Activated CD8-positive, alpha-beta memory T cell treated with anti-CD3 and anti-CD28 coated beads, Interleukin-2, amount 10 ng/mL, durations not matched to agents 7 days and 5 days (primary cell): Measurements from ENCODE around the gene MBNL2. TPM values are rescaled to one million over a fixed set of nuclear protein-coding genes. Genes with fewer than 3 reads are reported as not detected.

Experiments used
- ATAC-seq: fragments of 150-1000 bp; cut with Tn5 transposase; one replicate; pipeline ENCODE4 v1.10.0; 2021; ENCODE audit warnings: moderate library complexity
- CTCF ChIA-PET: fragments of 350-600 bp; sonication (Branson Sonifier 250); formaldehyde crosslinking; loops from one replicate; lab custom pipeline; 2021; ENCODE audit warnings: antibody characterized with exemption; lab: Charles Lee
- DNase-seq: peaks from one replicate; pipeline ENCODE4 v3.0.0-alpha.2; 2020
- H3K27ac Mint-ChIP-seq: one replicate; pipeline ENCODE4 v1.8.0; 2021; ENCODE audit warnings: mild to moderate bottlenecking, mixed read lengths
- H3K27me3 Mint-ChIP-seq: one replicate; pipeline ENCODE4 v1.8.0; 2021; ENCODE audit warnings: mixed read lengths
- H3K36me3 Mint-ChIP-seq: one replicate; pipeline ENCODE4 v1.8.0; 2021; ENCODE audit warnings: mild to moderate bottlenecking, mixed read lengths
- H3K4me1 Mint-ChIP-seq: one replicate; pipeline ENCODE4 v1.8.0; 2021; ENCODE audit warnings: mixed read lengths
- H3K4me3 Mint-ChIP-seq: one replicate; pipeline ENCODE4 v1.8.0; 2021; ENCODE audit warnings: mild to moderate bottlenecking, moderate library complexity, mixed read lengths
- H3K9me3 Mint-ChIP-seq: one replicate; pipeline ENCODE4 v1.8.0; 2022; ENCODE audit warnings: low read depth, mixed read lengths
- total RNA-seq, 2 experiments: library from RNA; stranded (reverse); gene quantifications; one replicate each; pipeline ENCODE4 v1.2.3, GENCODE V29; 2021

MBNL2 gene
- total RNA-seq, 2 experiments from 2014 or later = 9.7 to 13.4 TPM

- DNase-seq (no peak), ATAC-seq (no peak)
- H3K4me1 Mint-ChIP-seq = peaks cover 52% of the 10 kb centered on the region
- no peak overlapping the region for H3K27ac Mint-ChIP-seq
- no peaks in the 10 kb centered on the region for H3K9me3 Mint-ChIP-seq
- H3K4me3 Mint-ChIP-seq = no peak overlapping the region
- CTCF ChIA-PET = no interaction called here
- peaks cover 6% of the 10 kb centered on the region for H3K36me3 Mint-ChIP-seq
- H3K27me3 Mint-ChIP-seq = no peaks in the 10 kb centered on the region
Observed at GRCh38 chr13:97263160-97263559, 41.0 kb downstream of the MBNL2 start.

GRCh38 chr13:97264663-97265062, 42.5 kb downstream of the MBNL2 start:
- CTCF ChIA-PET = interaction anchor here (1.5 kb wide), 1 partner anchor 95 kb away, joined by 4 read pairs; no protein-coding TSS in a partner anchor
- no peak overlapping the region for H3K27ac Mint-ChIP-seq
- peaks cover 37% of the 10 kb centered on the region for H3K4me1 Mint-ChIP-seq
- no peaks in the 10 kb centered on the region for H3K27me3 Mint-ChIP-seq
- peaks cover 6% of the 10 kb centered on the region for H3K36me3 Mint-ChIP-seq
- H3K9me3 Mint-ChIP-seq = no peaks in the 10 kb centered on the region
- DNase-seq (no peak), ATAC-seq (no peak)
- no peak overlapping the region for H3K4me3 Mint-ChIP-seq

GRCh38 chr13:97266332-97266731, 44.2 kb downstream of the MBNL2 start:
- peaks cover 20% of the 10 kb centered on the region for H3K4me1 Mint-ChIP-seq
- peaks cover 6% of the 10 kb centered on the region for H3K36me3 Mint-ChIP-seq
- CTCF ChIA-PET = interaction anchor here (1.5 kb wide), 1 partner anchor 93 kb away, joined by 4 read pairs; no protein-coding TSS in a partner anchor
- H3K4me3 Mint-ChIP-seq = no peak overlapping the region
- ATAC-seq (no peak), DNase-seq (no peak)
- no peaks in the 10 kb centered on the region for H3K9me3 Mint-ChIP-seq
- no peak overlapping the region for H3K27ac Mint-ChIP-seq
- no peaks in the 10 kb centered on the region for H3K27me3 Mint-ChIP-seq

GRCh38 chr13:97266772-97267417, 44.8 kb downstream of the MBNL2 start:
- no peaks in the 10 kb centered on the region for H3K9me3 Mint-ChIP-seq
- no peak overlapping the region for H3K4me3 Mint-ChIP-seq
- no peak for DNase-seq
- no peak overlapping the region for H3K27ac Mint-ChIP-seq
- CTCF ChIA-PET = no interaction called here
- ATAC-seq = no peak
- H3K4me1 Mint-ChIP-seq = peaks cover 14% of the 10 kb centered on the region
- peaks cover 4% of the 10 kb centered on the region for H3K36me3 Mint-ChIP-seq
- no peaks in the 10 kb centered on the region for H3K27me3 Mint-ChIP-seq

- Mint-ChIP-seq H3K9me3 (no peaks in the 10 kb centered on the region), H3K4me3 (no peak overlapping the region), H3K27ac (no peak overlapping the region), H3K36me3 (peaks cover 4% of the 10 kb centered on the region), H3K27me3 (no peaks in the 10 kb centered on the region), H3K4me1 (peaks cover 8% of the 10 kb centered on the region)
- DNase-seq (no peak), ATAC-seq (no peak)
- CTCF ChIA-PET = no interaction called here
Observed at GRCh38 chr13:97267418-97268059, 45.4 kb downstream of the MBNL2 start.

- peaks cover 4% of the 10 kb centered on the region for H3K4me1 Mint-ChIP-seq
- no peaks in the 10 kb centered on the region for H3K36me3 Mint-ChIP-seq
- no peak overlapping the region for H3K27ac Mint-ChIP-seq
- no peak overlapping the region for H3K4me3 Mint-ChIP-seq
- CTCF ChIA-PET = interaction anchor here (0.5 to 0.6 kb wide), 2 partner anchors 160 to 1887 kb away, joined by 3 read pairs; no protein-coding TSS in a partner anchor
- H3K9me3 Mint-ChIP-seq = no peaks in the 10 kb centered on the region
- ATAC-seq (no peak), DNase-seq (no peak)
- H3K27me3 Mint-ChIP-seq = no peaks in the 10 kb centered on the region
Observed at GRCh38 chr13:97268772-97269171, 46.6 kb downstream of the MBNL2 start.

GRCh38 chr13:97269603-97270002, 47.5 kb downstream of the MBNL2 start:
- H3K36me3 Mint-ChIP-seq = peaks cover under 1% of the 10 kb centered on the region
- peaks cover 2% of the 10 kb centered on the region for H3K4me1 Mint-ChIP-seq
- H3K27me3 Mint-ChIP-seq = no peaks in the 10 kb centered on the region
- CTCF ChIA-PET = interaction anchor here (0.5 kb wide), 1 partner anchor 161 kb away, joined by 3 read pairs; no protein-coding TSS in a partner anchor
- DNase-seq (no peak), ATAC-seq (no peak)
- H3K9me3 Mint-ChIP-seq = no peaks in the 10 kb centered on the region
- no peak overlapping the region for H3K27ac Mint-ChIP-seq
- no peak overlapping the region for H3K4me3 Mint-ChIP-seq

GRCh38 chr13:97272526-97272925, 50.4 kb downstream of the MBNL2 start:
- Mint-ChIP-seq H3K4me1 (peaks cover 10% of the 10 kb centered on the region), H3K9me3 (no peaks in the 10 kb centered on the region), H3K27me3 (no peaks in the 10 kb centered on the region), H3K27ac (no peak overlapping the region), H3K4me3 (no peak overlapping the region), H3K36me3 (peaks cover 21% of the 10 kb centered on the region)
- CTCF ChIA-PET = no interaction called here
- DNase-seq = no peak
- no peak for ATAC-seq

- Mint-ChIP-seq H3K36me3 (peaks cover 21% of the 10 kb centered on the region), H3K9me3 (no peaks in the 10 kb centered on the region), H3K4me1 (peaks cover 10% of the 10 kb centered on the region), H3K27ac (no peak overlapping the region), H3K27me3 (no peaks in the 10 kb centered on the region), H3K4me3 (no peak overlapping the region)
- no peak for ATAC-seq
- DNase-seq = no peak
- CTCF ChIA-PET = no interaction called here
Observed at GRCh38 chr13:97273341-97273831, 51.3 kb downstream of the MBNL2 start.

GRCh38 chr13:97274829-97275649, 52.9 kb downstream of the MBNL2 start:
- DNase-seq (no peak), ATAC-seq (no peak)
- H3K36me3 Mint-ChIP-seq = peaks cover 21% of the 10 kb centered on the region
- H3K27ac Mint-ChIP-seq = no peak overlapping the region
- no peaks in the 10 kb centered on the region for H3K9me3 Mint-ChIP-seq
- CTCF ChIA-PET = no interaction called here
- H3K4me3 Mint-ChIP-seq = no peak overlapping the region
- H3K4me1 Mint-ChIP-seq = peaks cover 10% of the 10 kb centered on the region
- H3K27me3 Mint-ChIP-seq = no peaks in the 10 kb centered on the region

- peaks cover 10% of the 10 kb centered on the region for H3K4me1 Mint-ChIP-seq
- DNase-seq (no peak), ATAC-seq (no peak)
- H3K27me3 Mint-ChIP-seq = no peaks in the 10 kb centered on the region
- H3K4me3 Mint-ChIP-seq = no peak overlapping the region
- peaks cover 24% of the 10 kb centered on the region for H3K36me3 Mint-ChIP-seq
- CTCF ChIA-PET = no interaction called here
- H3K27ac Mint-ChIP-seq = no peak overlapping the region
- H3K9me3 Mint-ChIP-seq = no peaks in the 10 kb centered on the region
Observed at GRCh38 chr13:97275776-97276501, 53.8 kb downstream of the MBNL2 start.

- H3K27me3 Mint-ChIP-seq = no peaks in the 10 kb centered on the region
- peaks cover 10% of the 10 kb centered on the region for H3K4me1 Mint-ChIP-seq
- H3K4me3 Mint-ChIP-seq = no peak overlapping the region
- ATAC-seq = no peak
- H3K9me3 Mint-ChIP-seq = no peaks in the 10 kb centered on the region
- CTCF ChIA-PET = no interaction called here
- no peak for DNase-seq
- H3K27ac Mint-ChIP-seq = no peak overlapping the region
- peaks cover 24% of the 10 kb centered on the region for H3K36me3 Mint-ChIP-seq
Observed at GRCh38 chr13:97276862-97277269, 54.7 kb downstream of the MBNL2 start.
